GM12801 (cell line): Measurements from ENCODE around the gene INPP4A.

Experiments
- TF ChIP-seq, protein P1 (sequence below): IDR thresholded peaks from one replicate; pipeline ENCODE4 v1.5.1; 2011; ENCODE audit warnings: control low read depth; ENCODE audit not compliant: insufficient read length; ENCODE audit errors: extremely low read depth

INPP4A gene

DNA sequence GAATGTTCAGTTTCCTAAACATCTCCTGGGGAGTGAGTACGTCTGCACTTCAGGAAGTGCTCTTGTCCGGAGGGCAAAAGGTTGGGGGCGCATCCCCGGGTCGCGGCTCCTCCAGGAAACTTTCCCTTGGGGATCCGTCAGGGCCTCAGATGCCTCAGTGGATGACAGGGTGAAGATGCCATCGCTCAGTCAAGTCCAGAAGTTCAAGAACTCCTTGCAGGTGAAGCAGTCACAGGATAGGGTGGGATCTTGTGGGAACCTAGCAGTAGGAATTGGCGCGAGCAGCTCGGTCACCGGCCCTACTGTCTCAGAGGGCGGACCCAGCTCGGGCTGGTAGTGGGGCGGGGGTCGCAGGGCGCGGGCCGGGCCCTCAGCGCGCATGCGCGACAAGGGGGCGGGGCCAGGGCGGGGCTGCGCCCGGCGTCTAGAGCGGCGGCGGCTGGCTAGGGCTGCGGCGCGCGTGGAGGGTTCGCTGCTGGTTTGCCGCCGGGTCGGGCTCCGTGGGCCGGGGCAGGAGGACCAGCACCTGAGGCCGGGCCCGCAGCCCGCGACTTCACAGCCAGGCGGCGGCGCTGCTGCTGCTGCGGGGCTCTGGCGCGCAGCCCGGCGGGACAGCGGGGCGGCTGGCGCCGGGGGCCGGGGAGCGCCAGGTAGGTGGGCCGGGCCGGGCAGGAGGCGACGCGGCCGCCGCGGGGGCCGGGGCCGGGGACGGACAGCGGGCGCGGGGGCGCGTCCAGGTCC lies at the start of gene INPP4A:
Gene INPP4A, plus strand, starts transcription at position 423 of the 741 bp plus-strand sequence. CDS start 75,191 bp downstream, outside the sequence.
- TF ChIP-seq, protein P1, sequence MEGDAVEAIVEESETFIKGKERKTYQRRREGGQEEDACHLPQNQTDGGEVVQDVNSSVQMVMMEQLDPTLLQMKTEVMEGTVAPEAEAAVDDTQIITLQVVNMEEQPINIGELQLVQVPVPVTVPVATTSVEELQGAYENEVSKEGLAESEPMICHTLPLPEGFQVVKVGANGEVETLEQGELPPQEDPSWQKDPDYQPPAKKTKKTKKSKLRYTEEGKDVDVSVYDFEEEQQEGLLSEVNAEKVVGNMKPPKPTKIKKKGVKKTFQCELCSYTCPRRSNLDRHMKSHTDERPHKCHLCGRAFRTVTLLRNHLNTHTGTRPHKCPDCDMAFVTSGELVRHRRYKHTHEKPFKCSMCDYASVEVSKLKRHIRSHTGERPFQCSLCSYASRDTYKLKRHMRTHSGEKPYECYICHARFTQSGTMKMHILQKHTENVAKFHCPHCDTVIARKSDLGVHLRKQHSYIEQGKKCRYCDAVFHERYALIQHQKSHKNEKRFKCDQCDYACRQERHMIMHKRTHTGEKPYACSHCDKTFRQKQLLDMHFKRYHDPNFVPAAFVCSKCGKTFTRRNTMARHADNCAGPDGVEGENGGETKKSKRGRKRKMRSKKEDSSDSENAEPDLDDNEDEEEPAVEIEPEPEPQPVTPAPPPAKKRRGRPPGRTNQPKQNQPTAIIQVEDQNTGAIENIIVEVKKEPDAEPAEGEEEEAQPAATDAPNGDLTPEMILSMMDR, result no peak

DNA sequence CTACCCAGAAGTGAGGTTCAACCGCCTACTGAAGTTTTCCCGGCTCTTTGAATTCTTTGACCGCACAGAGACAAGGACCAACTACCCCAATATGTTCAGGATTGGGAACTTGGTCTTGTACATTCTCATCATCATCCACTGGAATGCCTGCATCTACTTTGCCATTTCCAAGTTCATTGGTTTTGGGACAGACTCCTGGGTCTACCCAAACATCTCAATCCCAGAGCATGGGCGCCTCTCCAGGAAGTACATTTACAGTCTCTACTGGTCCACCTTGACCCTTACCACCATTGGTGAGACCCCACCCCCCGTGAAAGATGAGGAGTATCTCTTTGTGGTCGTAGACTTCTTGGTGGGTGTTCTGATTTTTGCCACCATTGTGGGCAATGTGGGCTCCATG lies 48.7 kb upstream of the INPP4A start:
- TF ChIP-seq, protein P1, result no peak

DNA sequence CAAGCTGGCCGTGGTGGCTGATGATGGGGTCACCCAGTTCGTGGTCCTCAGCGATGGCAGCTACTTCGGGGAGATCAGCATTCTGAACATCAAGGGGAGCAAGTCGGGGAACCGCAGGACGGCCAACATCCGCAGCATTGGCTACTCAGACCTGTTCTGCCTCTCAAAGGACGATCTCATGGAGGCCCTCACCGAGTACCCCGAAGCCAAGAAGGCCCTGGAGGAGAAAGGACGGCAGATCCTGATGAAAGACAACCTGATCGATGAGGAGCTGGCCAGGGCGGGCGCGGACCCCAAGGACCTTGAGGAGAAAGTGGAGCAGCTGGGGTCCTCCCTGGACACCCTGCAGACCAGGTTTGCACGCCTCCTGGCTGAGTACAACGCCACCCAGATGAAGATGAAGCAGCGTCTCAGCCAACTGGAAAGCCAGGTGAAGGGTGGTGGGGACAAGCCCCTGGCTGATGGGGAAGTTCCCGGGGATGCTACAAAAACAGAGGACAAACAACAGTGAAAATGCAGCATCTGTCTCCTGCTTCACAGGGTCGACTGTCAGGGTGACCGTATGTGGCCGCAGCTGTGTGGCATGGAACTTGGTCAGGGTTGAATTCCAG lies 47.8 kb upstream of the INPP4A start:
- TF ChIP-seq, protein P1, result no peak

DNA sequence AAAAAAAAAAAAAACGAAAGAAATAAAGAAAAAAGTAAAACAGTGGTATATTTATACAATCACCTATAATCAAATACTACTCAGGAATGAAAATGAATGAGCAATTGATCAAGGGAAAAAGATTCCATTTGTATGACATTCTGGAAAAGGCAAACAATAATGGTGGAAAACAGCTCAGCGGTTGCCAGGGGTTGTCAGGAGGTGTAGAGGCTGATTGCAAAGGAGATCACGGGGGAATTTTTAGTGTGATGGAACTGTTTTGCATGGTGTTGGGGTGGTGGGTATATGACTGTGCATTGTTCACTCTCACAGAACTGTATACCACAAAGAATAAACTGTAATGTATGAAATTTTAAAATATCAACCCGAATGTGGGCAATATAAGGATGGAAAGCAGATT lies 45.5 kb upstream of the INPP4A start:
- TF ChIP-seq, protein P1, result no peak

DNA sequence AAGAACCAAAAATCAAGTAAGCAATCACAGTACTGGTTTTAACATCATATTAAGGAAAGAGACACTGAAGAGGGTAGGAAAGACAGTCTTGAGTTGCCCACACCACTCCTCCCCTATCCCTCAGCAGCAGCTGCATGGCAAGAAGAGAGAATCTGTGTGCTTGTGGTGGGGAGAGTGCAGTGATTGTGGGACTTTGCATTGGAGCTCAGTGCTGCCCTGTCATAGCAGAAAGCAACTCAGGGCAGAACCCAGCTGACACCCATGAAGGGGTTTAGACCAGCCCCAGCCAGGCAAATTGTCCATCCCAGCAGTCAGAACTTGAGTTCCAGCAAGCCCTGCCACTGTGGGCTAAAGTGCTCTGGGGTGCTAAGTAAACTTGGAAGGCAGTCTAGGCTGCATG lies 40.8 kb upstream of the INPP4A start:
- TF ChIP-seq, protein P1, result no peak

DNA sequence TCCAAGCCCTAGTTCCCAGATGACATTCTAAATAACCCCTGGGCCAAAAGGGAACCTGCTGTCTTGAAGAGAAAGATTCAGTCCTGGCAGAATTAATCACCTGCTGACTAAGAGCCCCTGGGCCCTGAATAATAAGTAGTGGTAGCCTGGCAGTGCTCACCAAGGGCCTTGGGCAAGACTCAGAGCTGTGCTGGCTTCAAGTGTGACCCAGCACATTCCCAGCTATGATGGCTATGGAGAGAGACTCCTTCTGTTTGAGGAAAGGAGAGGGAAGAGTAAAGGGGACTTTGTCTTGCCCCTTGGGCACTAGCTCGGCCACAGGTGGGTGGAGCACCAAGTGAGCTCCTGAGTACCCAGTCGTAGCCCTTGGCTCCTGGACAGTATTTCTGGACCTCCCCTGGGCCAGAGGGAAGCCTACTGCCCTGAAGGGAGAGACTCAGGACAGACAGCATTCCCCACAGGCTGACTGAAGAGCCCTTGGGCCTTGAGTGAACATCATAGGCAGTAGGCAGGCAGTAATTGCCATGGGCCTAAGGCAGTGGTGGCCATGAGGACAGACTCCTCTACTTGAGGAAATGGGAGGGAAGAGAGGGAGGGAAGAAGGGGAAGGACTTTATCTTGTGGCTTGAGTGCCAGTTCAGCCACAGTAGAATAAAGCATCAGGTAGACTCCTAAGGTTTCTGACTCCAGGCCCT lies 40.0 kb upstream of the INPP4A start:
- TF ChIP-seq, protein P1, result no peak

DNA sequence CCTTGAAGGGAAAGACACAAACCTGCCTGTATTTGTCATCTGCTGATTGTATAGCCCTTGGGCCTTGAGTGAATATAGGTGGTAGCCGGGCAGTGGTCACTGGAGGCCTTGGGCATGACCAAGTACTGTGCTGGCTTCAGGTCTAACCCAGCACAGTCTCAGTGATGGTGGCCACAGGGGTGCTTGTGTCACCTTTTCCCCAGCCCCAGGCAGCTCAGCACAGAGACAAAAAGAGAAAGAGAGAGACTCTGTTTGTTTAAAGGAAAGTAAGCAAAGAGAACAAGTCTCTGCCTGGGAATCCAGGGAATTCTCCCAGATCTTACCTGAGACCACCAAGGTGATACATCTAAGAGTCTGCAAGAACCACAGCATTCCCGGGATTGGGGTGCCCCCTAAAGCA lies 39.4 kb upstream of the INPP4A start:
- TF ChIP-seq, protein P1, result no peak
